ENCODE measurements around the gene NTNG2.

The NTNG2 gene

GRCh38 chr9:132209228-132209627, 47.4 kb downstream of the NTNG2 start:
- no peaks in the 10 kb centered on the region for H3K9me3 ChIP-seq (ENCODE audit: low read length)
- no peak overlapping the region for H3K4me2 ChIP-seq (ENCODE audit: low read length)
- no peaks in the 10 kb centered on the region for H4K20me1 ChIP-seq (ENCODE audit: insufficient read depth, low read length)
- no peak overlapping the region for H3K9ac ChIP-seq (ENCODE audit: low read length)
- H3K36me3 ChIP-seq (ENCODE audit: insufficient read depth, low read length): no peaks in the 10 kb centered on the region
- no peaks in the 10 kb centered on the region for H3K9me2 ChIP-seq (ENCODE audit: low read depth, low read length)
- H2AFZ ChIP-seq (ENCODE audit: low read length): no peak overlapping the region
- no peaks in the 10 kb centered on the region for H3F3A ChIP-seq (ENCODE audit: insufficient read depth, low read length)
- H3K27me3 ChIP-seq (ENCODE audit: insufficient read depth, low read length): peaks cover 15% of the 10 kb centered on the region; the same call in 1 of the 2 replicates
- no peak overlapping the region for H3K27ac ChIP-seq (ENCODE audit: low read depth, low read length, poor library complexity, severe bottlenecking)
- H3K4me3 ChIP-seq (ENCODE audit: low read depth, low read length, poor library complexity, severe bottlenecking): no peak overlapping the region
- H3K79me2 ChIP-seq (ENCODE audit: insufficient read depth, low read length): no peaks in the 10 kb centered on the region
- H3K4me1 ChIP-seq (ENCODE audit: insufficient read depth, low read length, severe bottlenecking): no peaks in the 10 kb centered on the region
- TF ChIP-seq, protein P1, sequence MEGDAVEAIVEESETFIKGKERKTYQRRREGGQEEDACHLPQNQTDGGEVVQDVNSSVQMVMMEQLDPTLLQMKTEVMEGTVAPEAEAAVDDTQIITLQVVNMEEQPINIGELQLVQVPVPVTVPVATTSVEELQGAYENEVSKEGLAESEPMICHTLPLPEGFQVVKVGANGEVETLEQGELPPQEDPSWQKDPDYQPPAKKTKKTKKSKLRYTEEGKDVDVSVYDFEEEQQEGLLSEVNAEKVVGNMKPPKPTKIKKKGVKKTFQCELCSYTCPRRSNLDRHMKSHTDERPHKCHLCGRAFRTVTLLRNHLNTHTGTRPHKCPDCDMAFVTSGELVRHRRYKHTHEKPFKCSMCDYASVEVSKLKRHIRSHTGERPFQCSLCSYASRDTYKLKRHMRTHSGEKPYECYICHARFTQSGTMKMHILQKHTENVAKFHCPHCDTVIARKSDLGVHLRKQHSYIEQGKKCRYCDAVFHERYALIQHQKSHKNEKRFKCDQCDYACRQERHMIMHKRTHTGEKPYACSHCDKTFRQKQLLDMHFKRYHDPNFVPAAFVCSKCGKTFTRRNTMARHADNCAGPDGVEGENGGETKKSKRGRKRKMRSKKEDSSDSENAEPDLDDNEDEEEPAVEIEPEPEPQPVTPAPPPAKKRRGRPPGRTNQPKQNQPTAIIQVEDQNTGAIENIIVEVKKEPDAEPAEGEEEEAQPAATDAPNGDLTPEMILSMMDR (IDR thresholded peaks at IDR 0.05; ENCODE audit: low read length): no peak
- no peak for TF ChIP-seq EZH2 (IDR thresholded peaks at IDR 0.05; ENCODE audit: borderline replicate concordance, low read length)

DNA sequence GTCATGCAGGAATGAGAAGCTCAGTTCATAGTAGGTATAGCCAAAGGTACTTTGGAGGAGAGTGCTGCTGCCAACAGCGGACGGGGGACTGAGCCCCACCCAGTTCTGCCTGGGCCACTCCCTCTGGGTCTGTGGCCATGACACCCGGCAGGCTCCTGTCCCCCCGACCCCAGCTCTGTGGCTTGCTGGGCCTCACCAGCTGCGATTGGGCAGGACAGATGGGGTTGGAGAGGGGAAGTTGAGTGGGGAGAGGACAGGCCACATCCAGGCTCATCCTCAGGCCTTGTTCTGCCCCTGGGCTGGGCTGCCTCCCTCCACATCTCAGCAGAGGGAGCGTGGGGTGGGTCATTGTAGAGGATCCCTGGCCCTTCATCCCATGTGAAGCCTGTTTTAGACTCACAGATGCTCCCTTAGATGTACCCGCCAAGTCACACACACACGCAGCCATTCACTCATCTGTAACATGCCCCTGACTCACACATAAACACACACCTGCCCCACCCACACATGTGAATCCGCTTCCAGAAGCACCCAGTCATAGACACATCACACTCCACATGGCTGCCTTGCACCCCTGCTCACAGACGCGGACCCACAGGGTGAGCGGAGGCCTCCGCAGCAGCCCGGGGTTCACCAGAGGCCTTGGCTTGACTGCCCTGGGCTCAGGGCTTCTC, 48.8 kb downstream of the NTNG2 start:
- no peak overlapping the region for H2AFZ ChIP-seq (ENCODE audit: low read length)
- no peaks in the 10 kb centered on the region for H4K20me1 ChIP-seq (ENCODE audit: insufficient read depth, low read length)
- H3K4me3 ChIP-seq (ENCODE audit: low read depth, low read length, poor library complexity, severe bottlenecking): no peak overlapping the region
- H3K9ac ChIP-seq (ENCODE audit: low read length): no peak overlapping the region
- no peak overlapping the region for H3K27ac ChIP-seq (ENCODE audit: low read depth, low read length, poor library complexity, severe bottlenecking)
- H3K36me3 ChIP-seq (ENCODE audit: insufficient read depth, low read length): no peaks in the 10 kb centered on the region
- no peaks in the 10 kb centered on the region for H3K9me2 ChIP-seq (ENCODE audit: low read depth, low read length)
- H3K27me3 ChIP-seq (ENCODE audit: insufficient read depth, low read length): peaks cover 4% of the 10 kb centered on the region; the same call in 1 of the 2 replicates
- H3K4me2 ChIP-seq (ENCODE audit: low read length): no peak overlapping the region
- no peaks in the 10 kb centered on the region for H3F3A ChIP-seq (ENCODE audit: insufficient read depth, low read length)
- TF ChIP-seq EZH2 (IDR thresholded peaks at IDR 0.05; ENCODE audit: borderline replicate concordance, low read length): no peak
- TF ChIP-seq, protein P1 (IDR thresholded peaks at IDR 0.05; ENCODE audit: low read length): no peak
- H3K4me1 ChIP-seq (ENCODE audit: insufficient read depth, low read length, severe bottlenecking): no peaks in the 10 kb centered on the region
- H3K79me2 ChIP-seq (ENCODE audit: insufficient read depth, low read length): no peaks in the 10 kb centered on the region
- no peaks in the 10 kb centered on the region for H3K9me3 ChIP-seq (ENCODE audit: low read length)

GRCh38 chr9:132211570-132211969, 49.7 kb downstream of the NTNG2 start:
- Histone ChIP-seq H2AFZ (ENCODE audit: low read length) (no peak overlapping the region), H3K4me2 (ENCODE audit: low read length) (no peak overlapping the region), H3K4me1 (ENCODE audit: insufficient read depth, low read length, severe bottlenecking) (no peaks in the 10 kb centered on the region), H3K9me3 (ENCODE audit: low read length) (no peaks in the 10 kb centered on the region), H3K27ac (ENCODE audit: low read depth, low read length, poor library complexity, severe bottlenecking) (no peak overlapping the region), H3K27me3 (ENCODE audit: insufficient read depth, low read length) (peaks cover 4% of the 10 kb centered on the region; the same call in 1 of the 2 replicates), H4K20me1 (ENCODE audit: insufficient read depth, low read length) (no peaks in the 10 kb centered on the region), H3K36me3 (ENCODE audit: insufficient read depth, low read length) (no peaks in the 10 kb centered on the region), H3K9me2 (ENCODE audit: low read depth, low read length) (no peaks in the 10 kb centered on the region), H3F3A (ENCODE audit: insufficient read depth, low read length) (no peaks in the 10 kb centered on the region), H3K9ac (ENCODE audit: low read length) (no peak overlapping the region), H3K4me3 (ENCODE audit: low read depth, low read length, poor library complexity, severe bottlenecking) (no peak overlapping the region), H3K79me2 (ENCODE audit: insufficient read depth, low read length) (no peaks in the 10 kb centered on the region)
- no peak for TF ChIP-seq EZH2 (IDR thresholded peaks at IDR 0.05; ENCODE audit: borderline replicate concordance, low read length)
- TF ChIP-seq, protein P1 (IDR thresholded peaks at IDR 0.05; ENCODE audit: low read length): no peak

All from OCI-LY1 (cell line).